Endodermal cell (in vitro differentiated cells): Measurements from ENCODE around the gene HCFC1. TPM values are rescaled to one million over a fixed set of nuclear protein-coding genes. Genes with fewer than 3 reads are reported as not detected.
A peak's percentile ranks its signal among the peaks of the same experiment; 100 is the strongest.

Source experiments
- DNase-seq: peaks from one replicate; pipeline ENCODE4 v3.0.0-alpha.2; 2017
- H3K27ac ChIP-seq: 2 replicates; pipeline ENCODE4 v1.5.1; 2013; ENCODE audit warnings: mild to moderate bottlenecking, low read depth, low read length, moderate library complexity
- H3K27me3 ChIP-seq: 2 replicates; pipeline ENCODE4 v1.6.1; 2013; ENCODE audit warnings: mild to moderate bottlenecking, low read length, moderate library complexity; ENCODE audit not compliant: insufficient read depth, control insufficient read depth, poor library complexity, severe bottlenecking
- H3K36me3 ChIP-seq: 2 replicates; pipeline ENCODE4 v1.7.0; 2013; ENCODE audit warnings: mild to moderate bottlenecking, low read length, moderate library complexity; ENCODE audit not compliant: control insufficient read depth, insufficient read depth
- H3K4me1 ChIP-seq: one replicate; pipeline ENCODE4 v1.7.0; 2013; ENCODE audit warnings: low read length; ENCODE audit not compliant: control insufficient read depth, insufficient read depth
- H3K4me3 ChIP-seq: 2 replicates; pipeline ENCODE4 v1.5.1; 2013; ENCODE audit warnings: mild to moderate bottlenecking, low read length, moderate library complexity
- H3K9ac ChIP-seq: 2 replicates; pipeline ENCODE4 v1.6.1; 2013; ENCODE audit warnings: mild to moderate bottlenecking, low read length, moderate library complexity; ENCODE audit not compliant: poor library complexity, severe bottlenecking; ENCODE audit errors: extremely low read depth
- H3K9me3 ChIP-seq: 2 replicates; pipeline ENCODE4 v1.6.1; 2013; ENCODE audit warnings: mild to moderate bottlenecking, low read length, moderate library complexity; ENCODE audit not compliant: control insufficient read depth
- H3K27ac Mint-ChIP-seq: 2 replicates; pipeline ENCODE4 v1.8.0; 2020; ENCODE audit warnings: mixed read lengths
- H3K27me3 Mint-ChIP-seq: 2 replicates; pipeline ENCODE4 v1.8.0; 2021; ENCODE audit warnings: mild to moderate bottlenecking, mixed read lengths; ENCODE audit not compliant: insufficient read depth
- H3K36me3 Mint-ChIP-seq: 2 replicates; pipeline ENCODE4 v1.8.0; 2020; ENCODE audit warnings: low read depth, mixed read lengths
- H3K4me1 Mint-ChIP-seq: 2 replicates; pipeline ENCODE4 v1.8.0; 2020; ENCODE audit warnings: mixed read lengths
- H3K4me3 Mint-ChIP-seq: 2 replicates; pipeline ENCODE4 v1.8.0; 2020; ENCODE audit warnings: mild to moderate bottlenecking, moderate library complexity, mixed read lengths
- H3K9me3 Mint-ChIP-seq: 2 replicates; pipeline ENCODE4 v1.8.0; 2020; ENCODE audit warnings: mild to moderate bottlenecking, mixed read lengths
- CTCF ChIP-seq: fragments of 200-600 bp; sonication (generic); conservative IDR thresholded peaks from 2 replicates; pipeline ENCODE4 v1.5.0; 2021; ENCODE audit warnings: antibody characterized with exemption, mild to moderate bottlenecking
- WGBS, 2 experiments: methylation state at CpG; one replicate each; pipeline versions ENCODE4 v1.1.5 to v1.1.7; 2013; ENCODE audit warnings: missing lambda C conversion rate in 2 of 2, mixed read lengths in 1 of 2; ENCODE audit not compliant: insufficient coverage in 1 of 2, insufficient read length in 1 of 2; 5-methylcytosine and 5-hydroxymethylcytosine counted together
- total RNA-seq, 2 donors: library from RNA; stranded (reverse); fragmentation: NEBNext Ultra II Directional in 1 of 2; extraction: Animal tissue kit (Norgen Biotek cat#: 25700) in 1 of 2; gene quantifications; 2 replicates in 1 of 2; 3 replicates in 1 of 2; pipeline ENCODE4 v1.2.1, GENCODE V29; 2021

Gene HCFC1
- total RNA-seq, 2 donors from 2014 or later = 93.4 to 112 TPM

GRCh38 chrX:153974726-153975286 is 3.2 kb upstream of the HCFC1 start:
- Histone ChIP-seq H3K9ac (no peak overlapping the region), H3K27ac (no peak overlapping the region), H3K4me1 (no peaks in the 10 kb centered on the region), H3K9me3 (no peaks in the 10 kb centered on the region), H3K4me3 (no peak overlapping the region), H3K27me3 (no peaks in the 10 kb centered on the region), H3K36me3 (no peaks in the 10 kb centered on the region)
- no peak overlapping the region for H3K4me3 Mint-ChIP-seq
- H3K36me3 Mint-ChIP-seq = no peaks in the 10 kb centered on the region
- 91% methylated on average over 3 of the region's 3 CpGs; no CpG with 5 or more reads in 1 of the 2 experiments for WGBS, 2 experiments
- TF ChIP-seq CTCF = no peak
- H3K27ac Mint-ChIP-seq = no peak overlapping the region
- DNase-seq = no peak
- H3K9me3 Mint-ChIP-seq = no peaks in the 10 kb centered on the region
- H3K4me1 Mint-ChIP-seq = peaks cover 15% of the 10 kb centered on the region
- no peaks in the 10 kb centered on the region for H3K27me3 Mint-ChIP-seq

- Mint-ChIP-seq H3K4me3 (peak overlapping the region; percentile 96), H3K27ac (peak overlapping the region; percentile 67), H3K27me3 (no peaks in the 10 kb centered on the region), H3K4me1 (peaks cover 19% of the 10 kb centered on the region), H3K9me3 (no peaks in the 10 kb centered on the region), H3K36me3 (no peaks in the 10 kb centered on the region)
- Histone ChIP-seq H3K36me3 (peaks cover 4% of the 10 kb centered on the region), H3K4me1 (no peaks in the 10 kb centered on the region), H3K27ac (peak overlapping the region; percentile 99), H3K27me3 (no peaks in the 10 kb centered on the region), H3K9ac (no peak overlapping the region), H3K4me3 (peak overlapping the region; percentile 89), H3K9me3 (no peaks in the 10 kb centered on the region)
- peak; percentile 43 for DNase-seq
- 96 to 100% methylated on average over 4 to 14 of the region's 14 CpGs for WGBS, 2 experiments
- no peak for TF ChIP-seq CTCF
Measured at GRCh38 chrX:153974003-153974725, 2.5 kb upstream of the HCFC1 start.

GRCh38 chrX:153973127-153974002 is 1.7 kb upstream of the HCFC1 start:
- WGBS, 2 experiments = 61 to 92% methylated on average over 2 to 12 of the region's 20 CpGs
- no peaks in the 10 kb centered on the region for H3K27me3 Mint-ChIP-seq
- peaks cover under 1% of the 10 kb centered on the region for H3K36me3 Mint-ChIP-seq
- TF ChIP-seq CTCF = no peak
- H3K9ac ChIP-seq = peak overlapping the region; percentile 83
- H3K9me3 ChIP-seq = no peaks in the 10 kb centered on the region
- H3K4me1 Mint-ChIP-seq = peaks cover 22% of the 10 kb centered on the region
- peaks cover 4% of the 10 kb centered on the region for H3K4me1 ChIP-seq
- H3K27ac Mint-ChIP-seq = peak overlapping the region; percentile 96
- peaks cover 8% of the 10 kb centered on the region for H3K36me3 ChIP-seq
- no peaks in the 10 kb centered on the region for H3K9me3 Mint-ChIP-seq
- H3K4me3 Mint-ChIP-seq = peak overlapping the region; percentile 96
- H3K27me3 ChIP-seq = no peaks in the 10 kb centered on the region
- peak overlapping the region; percentile 89 for H3K4me3 ChIP-seq
- peak; percentile 48 for DNase-seq
- H3K27ac ChIP-seq = peak overlapping the region; percentile 99
